PC-3 (cell line): Measurements from ENCODE around the gene GPR176. TPM values are rescaled to one million over a fixed set of nuclear protein-coding genes. Genes with fewer than 3 reads are reported as not detected.
A peak's percentile ranks its signal among the peaks of the same experiment; 100 is the strongest.

ENCODE experiments used
- ATAC-seq: fragments of 200-7000 bp; cut with Tn5 transposase; 2 replicates; pipeline ENCODE4 v1.9.1; 2020; ENCODE audit warnings: mild to moderate bottlenecking, moderate library complexity
- BruUV-seq: library from RNA; stranded (reverse); fragments of 400-500 nt; replicated peaks from 2 replicates; lab custom pipeline; 2021; lab: Mats Ljungman, UMichigan
- CTCF ChIA-PET: fragments of 300-600 bp; sonication (Branson Sonifier 250); formaldehyde crosslinking; loops from one replicate; lab custom pipeline; 2022; ENCODE audit warnings: antibody characterized with exemption; lab: Charles Lee
- POLR2A ChIA-PET: fragments of 300-600 bp; sonication (Branson Sonifier 250); formaldehyde crosslinking; loops from one replicate; lab custom pipeline; 2022; ENCODE audit warnings: antibody characterized with exemption; ENCODE audit not compliant: unreplicated experiment; lab: Charles Lee
- DNase-seq: peaks from one replicate; pipeline ENCODE4 v3.0.0-alpha.2; 2015
- H2AFZ ChIP-seq: fragments of 300-600 bp; sonication (generic); 2 replicates; pipeline ENCODE4 v1.6.0; 2016; ENCODE audit warnings: antibody characterized with exemption, low read length
- H3F3A ChIP-seq: fragments of 300-600 bp; sonication (generic); one replicate; pipeline ENCODE4 v1.6.0; 2017; ENCODE audit warnings: antibody characterized with exemption, low read length, control low read depth, mild to moderate bottlenecking; ENCODE audit not compliant: unreplicated experiment
- H3K27ac ChIP-seq: fragments of 300-600 bp; sonication (generic); 2 replicates; pipeline ENCODE4 v1.5.1; 2016; ENCODE audit warnings: mild to moderate bottlenecking, low read length
- H3K27me3 ChIP-seq: fragments of 300-600 bp; sonication (generic); 2 replicates; pipeline ENCODE4 v1.6.1; 2016; ENCODE audit warnings: low read length, mixed read lengths
- H3K36me3 ChIP-seq: fragments of 300-600 bp; sonication (generic); 2 replicates; pipeline ENCODE4 v1.6.1; 2016; ENCODE audit warnings: low read depth, mixed run types, low read length, mixed read lengths
- H3K4me1 ChIP-seq: fragments of 300-600 bp; sonication (generic); 2 replicates; pipeline ENCODE4 v1.5.1; 2016; ENCODE audit warnings: low read length; ENCODE audit not compliant: insufficient read depth
- H3K4me2 ChIP-seq: fragments of 300-600 bp; sonication (generic); 2 replicates; pipeline ENCODE4 v1.6.0; 2016; ENCODE audit warnings: low read length
- H3K4me3 ChIP-seq: fragments of 300-600 bp; sonication (generic); 2 replicates; pipeline ENCODE4 v1.5.1; 2016; ENCODE audit warnings: mild to moderate bottlenecking, low read length, mixed read lengths
- H3K79me2 ChIP-seq: fragments of 300-600 bp; sonication (generic); 2 replicates; pipeline ENCODE4 v1.6.1; 2017; ENCODE audit warnings: low read length, mixed read lengths
- H3K9ac ChIP-seq: fragments of 300-600 bp; sonication (generic); 2 replicates; pipeline ENCODE4 v1.6.0; 2016; ENCODE audit warnings: mild to moderate bottlenecking, low read length
- H3K9me2 ChIP-seq: fragments of 300-600 bp; sonication (generic); replicated peaks from 2 replicates; pipeline ENCODE4 v1.6.1; 2016; ENCODE audit warnings: mixed run types, low read length, mixed read lengths
- H3K9me3 ChIP-seq: fragments of 300-600 bp; sonication (generic); 2 replicates; pipeline ENCODE4 v1.6.1; 2016; ENCODE audit warnings: low read length, mixed read lengths
- H4K20me1 ChIP-seq: fragments of 300-600 bp; sonication (generic); 2 replicates; pipeline ENCODE4 v1.6.1; 2016; ENCODE audit warnings: low read length, mixed read lengths
- EZH2 ChIP-seq: fragments of 300-600 bp; sonication (generic); IDR thresholded peaks from one replicate; pipeline ENCODE4 v1.6.1; 2017; ENCODE audit warnings: antibody characterized with exemption, mild to moderate bottlenecking, low read length; ENCODE audit not compliant: unreplicated experiment
- EZH2phosphoT487 ChIP-seq: fragments of 300-600 bp; sonication (generic); IDR thresholded peaks from 2 replicates; pipeline ENCODE4 v1.6.1; 2018; ENCODE audit warnings: mild to moderate bottlenecking, antibody characterized with exemption, low read length, borderline replicate concordance
- intact Hi-C: fragments of 100-400 bp; cut with micrococcal nuclease; formaldehyde crosslinking; loops from 2 replicates; pipeline ENCODE4 v1.9.0; 2023
- total RNA-seq: library from RNA; depleted of rRNA; stranded (reverse); fragments of >200 nt; gene quantifications from 2 replicates; pipeline ENCODE4 v1.2.3, GENCODE V29; 2014
- TF ChIP-seq, protein P1 (sequence below): fragments of 300-600 bp; sonication (generic); conservative IDR thresholded peaks from 2 replicates; pipeline ENCODE4 v1.5.1; 2017; ENCODE audit warnings: antibody characterized with exemption, low read depth, mild to moderate bottlenecking, low read length

GPR176 gene
- total RNA-seq, 1 experiment from 2014 or later, result 27.8 TPM

DNA sequence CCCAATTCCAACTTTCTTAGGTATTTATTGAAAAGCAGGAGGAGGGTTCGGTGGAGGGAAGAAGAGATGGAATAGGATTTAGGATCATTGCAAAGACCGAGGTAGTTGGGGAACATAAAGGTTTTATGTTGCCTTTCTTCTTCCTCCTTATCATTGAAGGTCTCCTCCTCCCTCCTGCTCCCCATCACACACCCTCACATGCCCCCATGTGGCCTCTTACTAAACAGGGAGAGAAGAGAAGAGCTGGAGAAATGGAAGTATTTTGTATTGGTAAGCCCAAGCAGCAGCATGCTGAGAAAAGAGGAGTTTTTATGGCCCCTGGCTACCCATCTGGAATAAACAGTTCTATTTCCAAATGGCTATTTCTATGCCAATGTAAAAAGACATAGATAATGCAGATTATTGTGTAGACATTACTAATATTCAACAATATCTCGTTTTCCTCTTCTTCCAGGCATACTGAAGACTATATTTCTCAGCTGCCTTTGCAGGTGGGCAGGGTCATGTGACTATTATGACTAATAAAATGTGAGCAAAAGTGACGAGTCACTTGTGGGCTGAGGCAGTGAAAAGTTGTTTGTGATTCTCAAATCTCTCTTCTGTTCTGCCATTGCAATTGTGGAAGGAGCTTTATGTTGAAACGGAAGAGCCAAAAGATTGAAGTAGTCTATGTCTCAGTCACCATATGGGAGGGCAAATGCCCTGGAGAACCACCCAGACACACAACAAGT lies 5.2 kb upstream of the GPR176 start:
- no peak overlapping the region for H3K9ac ChIP-seq
- peak overlapping the region; percentile 25 for H3K27ac ChIP-seq
- no peak overlapping the region for H3K4me3 ChIP-seq
- H3K4me1 ChIP-seq, result peaks cover 25% of the 10 kb centered on the region
- intact Hi-C loops, result no loop called here
- CTCF ChIA-PET, result interaction anchor here (1.0 to 1.4 kb wide), 2 partner anchors 37 to 140 kb away, joined by 3 to 7 read pairs; no protein-coding TSS in a partner anchor
- H4K20me1 ChIP-seq, result no peaks in the 10 kb centered on the region
- POLR2A ChIA-PET, result interaction anchor here (0.6 to 0.7 kb wide), 3 partner anchors 37 to 168 kb away, joined by 3 to 4 read pairs (median 4); no protein-coding TSS in a partner anchor
- peak; percentile 37 for ATAC-seq
- no peaks in the 10 kb centered on the region for H3K27me3 ChIP-seq
- no TSS peak for BruUV-seq
- TF ChIP-seq EZH2, result no peak
- TF ChIP-seq EZH2phosphoT487, result no peak
- TF ChIP-seq, protein P1, sequence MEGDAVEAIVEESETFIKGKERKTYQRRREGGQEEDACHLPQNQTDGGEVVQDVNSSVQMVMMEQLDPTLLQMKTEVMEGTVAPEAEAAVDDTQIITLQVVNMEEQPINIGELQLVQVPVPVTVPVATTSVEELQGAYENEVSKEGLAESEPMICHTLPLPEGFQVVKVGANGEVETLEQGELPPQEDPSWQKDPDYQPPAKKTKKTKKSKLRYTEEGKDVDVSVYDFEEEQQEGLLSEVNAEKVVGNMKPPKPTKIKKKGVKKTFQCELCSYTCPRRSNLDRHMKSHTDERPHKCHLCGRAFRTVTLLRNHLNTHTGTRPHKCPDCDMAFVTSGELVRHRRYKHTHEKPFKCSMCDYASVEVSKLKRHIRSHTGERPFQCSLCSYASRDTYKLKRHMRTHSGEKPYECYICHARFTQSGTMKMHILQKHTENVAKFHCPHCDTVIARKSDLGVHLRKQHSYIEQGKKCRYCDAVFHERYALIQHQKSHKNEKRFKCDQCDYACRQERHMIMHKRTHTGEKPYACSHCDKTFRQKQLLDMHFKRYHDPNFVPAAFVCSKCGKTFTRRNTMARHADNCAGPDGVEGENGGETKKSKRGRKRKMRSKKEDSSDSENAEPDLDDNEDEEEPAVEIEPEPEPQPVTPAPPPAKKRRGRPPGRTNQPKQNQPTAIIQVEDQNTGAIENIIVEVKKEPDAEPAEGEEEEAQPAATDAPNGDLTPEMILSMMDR, result no peak
- no peaks in the 10 kb centered on the region for H3F3A ChIP-seq
- peak; percentile 68 for DNase-seq
- no peaks in the 10 kb centered on the region for H3K9me2 ChIP-seq
- H3K36me3 ChIP-seq, result no peaks in the 10 kb centered on the region
- H2AFZ ChIP-seq, result peak overlapping the region; percentile 40
- peak overlapping the region; percentile 55 for H3K4me2 ChIP-seq
- H3K79me2 ChIP-seq, result no peaks in the 10 kb centered on the region
- H3K9me3 ChIP-seq, result no peaks in the 10 kb centered on the region

DNA sequence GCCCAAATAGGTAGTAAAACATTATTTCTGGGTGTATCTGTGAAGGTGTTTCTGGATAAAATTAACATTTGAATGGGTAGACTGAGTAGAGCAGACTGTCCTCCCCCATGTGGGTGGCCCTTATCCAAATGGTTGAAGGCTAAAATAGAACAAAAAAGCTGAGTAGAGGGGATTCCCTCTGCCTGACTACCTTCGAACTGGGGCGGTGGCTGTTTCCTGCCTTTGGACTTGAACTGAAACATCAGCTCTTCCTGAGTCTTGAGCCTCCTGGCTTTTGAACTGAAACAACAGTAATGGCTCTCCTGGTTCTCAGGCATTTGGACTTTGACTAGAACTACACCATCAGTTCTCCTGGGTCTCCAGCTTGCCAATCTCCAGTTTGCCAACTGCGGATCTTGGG lies 4.4 kb upstream of the GPR176 start:
- no peaks in the 10 kb centered on the region for H3K27me3 ChIP-seq
- TF ChIP-seq EZH2 (no peak), EZH2phosphoT487 (no peak)
- TF ChIP-seq, protein P1, result no peak
- intact Hi-C loops, result no loop called here
- no peaks in the 10 kb centered on the region for H4K20me1 ChIP-seq
- no peak overlapping the region for H3K9ac ChIP-seq
- H3K4me1 ChIP-seq, result peaks cover 25% of the 10 kb centered on the region
- H3F3A ChIP-seq, result no peaks in the 10 kb centered on the region
- H3K27ac ChIP-seq, result no peak overlapping the region
- H3K79me2 ChIP-seq, result peaks cover 6% of the 10 kb centered on the region
- no peak overlapping the region for H3K4me2 ChIP-seq
- no TSS peak for BruUV-seq
- no peaks in the 10 kb centered on the region for H3K36me3 ChIP-seq
- CTCF ChIA-PET, result no interaction called here
- POLR2A ChIA-PET, result no interaction called here
- ATAC-seq, result no peak
- no peaks in the 10 kb centered on the region for H3K9me3 ChIP-seq
- H2AFZ ChIP-seq, result no peak overlapping the region
- DNase-seq, result no peak
- no peaks in the 10 kb centered on the region for H3K9me2 ChIP-seq
- no peak overlapping the region for H3K4me3 ChIP-seq

DNA sequence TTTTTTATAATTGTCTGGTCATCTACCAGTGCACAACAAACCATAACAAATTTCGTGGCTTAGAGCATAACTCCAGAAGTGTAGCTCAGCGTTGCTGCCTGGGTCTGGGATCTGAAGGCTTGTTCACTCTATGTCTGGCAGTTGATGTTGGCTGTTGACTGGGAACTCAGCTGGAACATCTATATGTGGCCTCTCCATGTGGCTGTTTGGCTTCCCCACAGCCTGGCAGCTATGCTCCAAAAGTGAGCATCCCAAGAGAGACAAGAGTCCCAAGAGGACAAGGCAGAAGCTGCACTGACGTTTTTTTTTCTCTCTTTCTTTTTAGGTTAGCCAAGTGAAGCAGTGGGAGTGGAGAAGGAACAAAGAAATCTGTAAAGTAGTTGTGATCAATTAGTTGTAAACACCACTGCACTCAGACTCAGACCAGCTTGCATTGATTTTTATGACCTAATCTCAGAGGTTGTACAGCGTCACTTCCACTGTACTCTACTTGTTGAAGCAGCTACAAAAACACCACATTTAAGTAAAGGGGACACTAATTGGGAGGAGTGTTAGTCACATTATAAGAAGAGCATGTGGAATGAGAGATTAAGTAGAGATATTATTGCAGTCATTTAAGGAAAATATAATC lies 2.5 kb upstream of the GPR176 start:
- Histone ChIP-seq H3K9me3 (no peaks in the 10 kb centered on the region), H3K79me2 (peaks cover 22% of the 10 kb centered on the region), H3K4me1 (peaks cover 31% of the 10 kb centered on the region), H3K9ac (no peak overlapping the region), H3K36me3 (no peaks in the 10 kb centered on the region), H2AFZ (no peak overlapping the region), H3K9me2 (no peaks in the 10 kb centered on the region), H4K20me1 (no peaks in the 10 kb centered on the region), H3K27me3 (no peaks in the 10 kb centered on the region), H3K4me2 (no peak overlapping the region), H3F3A (no peaks in the 10 kb centered on the region), H3K27ac (no peak overlapping the region), H3K4me3 (no peak overlapping the region)
- intact Hi-C loops, result no loop called here
- BruUV-seq, result no TSS peak
- ChIA-PET CTCF (interaction anchor here (0.6 kb wide), 1 partner anchor 15 kb away, joined by 3 read pairs; no protein-coding TSS in a partner anchor), POLR2A (no interaction called here)
- DNase-seq, result no peak
- no peak for ATAC-seq
- TF ChIP-seq EZH2, result no peak
- TF ChIP-seq EZH2phosphoT487, result no peak
- TF ChIP-seq, protein P1, result no peak
